IPS-18a (cell line): ENCODE results near the gene MAP1B.

Source experiments
- H3K27ac ChIP-seq: one replicate; pipeline ENCODE4 v1.5.1; 2013; ENCODE audit warnings: low read length
- H3K27me3 ChIP-seq: one replicate; pipeline ENCODE4 v1.6.1; 2013; ENCODE audit warnings: mild to moderate bottlenecking, low read length; ENCODE audit not compliant: control insufficient read depth, insufficient read depth
- H3K36me3 ChIP-seq: one replicate; pipeline ENCODE4 v1.6.1; 2013; ENCODE audit warnings: low read depth, low read length; ENCODE audit not compliant: control insufficient read depth
- H3K4me1 ChIP-seq: one replicate; pipeline ENCODE4 v1.6.1; 2013; ENCODE audit warnings: low read depth, low read length; ENCODE audit not compliant: control insufficient read depth
- H3K4me3 ChIP-seq: one replicate; pipeline ENCODE4 v1.5.1; 2013; ENCODE audit warnings: low read length
- H3K9ac ChIP-seq: one replicate; pipeline ENCODE4 v1.6.1; 2013; ENCODE audit warnings: mild to moderate bottlenecking, low read length, moderate library complexity
- H3K9me3 ChIP-seq: one replicate; pipeline ENCODE4 v1.6.1; 2013; ENCODE audit warnings: low read depth, low read length; ENCODE audit not compliant: control insufficient read depth

MAP1B gene

GRCh38 chr5:72107131-72107900 lies at the start of gene MAP1B:
MAP1B (plus strand) TSS chr5:72107475; CDS start chr5:72107532, 57 bp downstream.
- Histone ChIP-seq H3K9me3 (no peaks in the 10 kb centered on the region), H3K27ac (peak within 1 kb of the TSS; percentile 67), H3K36me3 (no peaks in the 10 kb centered on the region), H3K27me3 (no peaks in the 10 kb centered on the region), H3K4me3 (peak within 1 kb of the TSS; percentile 94), H3K4me1 (peaks cover 19% of the 10 kb centered on the region), H3K9ac (peak within 1 kb of the TSS; percentile 90)

GRCh38 chr5:72057816-72058215 lies 49.5 kb upstream of the MAP1B start:
- H3K4me1 ChIP-seq: no peaks in the 10 kb centered on the region
- no peak overlapping the region for H3K4me3 ChIP-seq
- H3K36me3 ChIP-seq: no peaks in the 10 kb centered on the region
- no peaks in the 10 kb centered on the region for H3K9me3 ChIP-seq
- no peaks in the 10 kb centered on the region for H3K27me3 ChIP-seq
- H3K9ac ChIP-seq: no peak overlapping the region
- no peak overlapping the region for H3K27ac ChIP-seq

GRCh38 chr5:72063219-72063819 lies 44.0 kb upstream of the MAP1B start:
- Histone ChIP-seq H3K9ac (no peak overlapping the region), H3K4me1 (peaks cover 34% of the 10 kb centered on the region), H3K4me3 (no peak overlapping the region), H3K27me3 (no peaks in the 10 kb centered on the region), H3K36me3 (no peaks in the 10 kb centered on the region), H3K9me3 (no peaks in the 10 kb centered on the region), H3K27ac (no peak overlapping the region)

GRCh38 chr5:72064801-72065570 lies 42.3 kb upstream of the MAP1B start:
- Histone ChIP-seq H3K36me3 (no peaks in the 10 kb centered on the region), H3K4me3 (no peak overlapping the region), H3K9ac (no peak overlapping the region), H3K4me1 (peaks cover 36% of the 10 kb centered on the region), H3K9me3 (no peaks in the 10 kb centered on the region), H3K27me3 (no peaks in the 10 kb centered on the region), H3K27ac (no peak overlapping the region)

- peak overlapping the region; percentile 63 for H3K27ac ChIP-seq
- H3K9ac ChIP-seq: peak overlapping the region; percentile 20
- no peaks in the 10 kb centered on the region for H3K27me3 ChIP-seq
- no peaks in the 10 kb centered on the region for H3K9me3 ChIP-seq
- peaks cover 44% of the 10 kb centered on the region for H3K4me1 ChIP-seq
- H3K4me3 ChIP-seq: peak overlapping the region; percentile 42
- no peaks in the 10 kb centered on the region for H3K36me3 ChIP-seq
Measured at GRCh38 chr5:72065751-72066255, 41.5 kb upstream of the MAP1B start.

GRCh38 chr5:72066705-72067107 lies 40.6 kb upstream of the MAP1B start:
- Histone ChIP-seq H3K27ac (no peak overlapping the region), H3K27me3 (no peaks in the 10 kb centered on the region), H3K9me3 (no peaks in the 10 kb centered on the region), H3K4me3 (no peak overlapping the region), H3K36me3 (no peaks in the 10 kb centered on the region), H3K4me1 (peaks cover 45% of the 10 kb centered on the region), H3K9ac (no peak overlapping the region)

GRCh38 chr5:72067682-72068470 lies 39.4 kb upstream of the MAP1B start:
- Histone ChIP-seq H3K27me3 (no peaks in the 10 kb centered on the region), H3K27ac (no peak overlapping the region), H3K4me1 (peaks cover 45% of the 10 kb centered on the region), H3K36me3 (no peaks in the 10 kb centered on the region), H3K9ac (no peak overlapping the region), H3K4me3 (no peak overlapping the region), H3K9me3 (no peaks in the 10 kb centered on the region)

- no peak overlapping the region for H3K27ac ChIP-seq
Measured at GRCh38 chr5:72070529-72070928, 36.7 kb upstream of the MAP1B start.

GRCh38 chr5:72071906-72072305 lies 35.4 kb upstream of the MAP1B start:
- Histone ChIP-seq H3K4me1 (peaks cover 24% of the 10 kb centered on the region), H3K4me3 (no peak overlapping the region), H3K9ac (no peak overlapping the region), H3K27ac (no peak overlapping the region), H3K36me3 (no peaks in the 10 kb centered on the region), H3K9me3 (no peaks in the 10 kb centered on the region), H3K27me3 (no peaks in the 10 kb centered on the region)

More at GRCh38 chr5:72070529-72070928, 36.7 kb upstream of the MAP1B start:
- Histone ChIP-seq H3K9me3 (no peaks in the 10 kb centered on the region), H3K36me3 (no peaks in the 10 kb centered on the region), H3K4me3 (no peak overlapping the region), H3K9ac (no peak overlapping the region), H3K4me1 (peaks cover 37% of the 10 kb centered on the region), H3K27me3 (no peaks in the 10 kb centered on the region)

- Histone ChIP-seq H3K27me3 (no peaks in the 10 kb centered on the region), H3K4me1 (peaks cover 18% of the 10 kb centered on the region), H3K9me3 (no peaks in the 10 kb centered on the region), H3K36me3 (no peaks in the 10 kb centered on the region), H3K9ac (no peak overlapping the region), H3K27ac (no peak overlapping the region), H3K4me3 (no peak overlapping the region)
Measured at GRCh38 chr5:72074251-72074650, 33.0 kb upstream of the MAP1B start.

GRCh38 chr5:72075461-72075860 lies 31.8 kb upstream of the MAP1B start:
- H3K4me1 ChIP-seq: peaks cover 17% of the 10 kb centered on the region
- no peaks in the 10 kb centered on the region for H3K9me3 ChIP-seq
- H3K4me3 ChIP-seq: no peak overlapping the region
- H3K27me3 ChIP-seq: no peaks in the 10 kb centered on the region
- H3K9ac ChIP-seq: no peak overlapping the region
- no peaks in the 10 kb centered on the region for H3K36me3 ChIP-seq
- no peak overlapping the region for H3K27ac ChIP-seq
